ENCODE data around the gene EXOC6B. TPM values are rescaled to one million over a fixed set of nuclear protein-coding genes. Genes with fewer than 3 reads are reported as not detected.

Gene EXOC6B
- total RNA-seq, 1 donor from 2014 or later = 49.9 TPM

DNA sequence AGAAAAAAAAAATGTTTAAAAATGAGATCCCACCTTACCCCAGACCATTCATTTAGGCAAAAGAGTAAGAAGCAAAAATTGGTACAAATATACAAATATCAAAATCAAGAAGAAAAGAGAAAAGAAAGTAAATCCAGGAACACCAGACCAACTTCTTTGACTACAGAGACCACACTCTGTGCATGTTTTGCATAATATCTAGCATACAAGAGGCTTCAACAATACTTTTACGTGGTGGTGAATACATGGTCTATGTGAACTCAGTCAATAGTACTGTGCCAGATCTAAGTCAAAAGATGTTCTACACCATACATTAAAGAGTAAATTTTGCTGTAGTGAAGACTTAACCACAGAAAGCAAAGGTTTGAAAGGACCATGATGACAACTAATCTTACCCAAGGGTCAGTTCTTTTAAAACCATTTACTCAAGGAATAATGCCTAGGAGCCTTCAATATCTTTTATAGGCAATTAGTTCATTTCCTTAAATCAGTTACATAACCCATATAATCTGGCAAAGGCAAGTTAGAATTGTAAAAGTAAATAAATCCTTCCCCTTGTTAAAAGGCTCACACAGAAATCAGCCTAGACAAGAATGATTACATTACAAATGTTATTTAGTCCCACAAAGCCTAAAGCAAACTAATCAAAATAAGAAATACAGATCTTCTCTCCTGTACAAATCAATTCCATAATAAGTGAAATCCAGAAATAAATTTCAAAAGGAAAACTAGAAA, 115.2 kb downstream of the EXOC6B start:
- intact Hi-C loops (cut with DNase I) = no loop called here
- no peak for DNase-seq (ENCODE audit: low spot score)
- ATAC-seq = no peak

DNA sequence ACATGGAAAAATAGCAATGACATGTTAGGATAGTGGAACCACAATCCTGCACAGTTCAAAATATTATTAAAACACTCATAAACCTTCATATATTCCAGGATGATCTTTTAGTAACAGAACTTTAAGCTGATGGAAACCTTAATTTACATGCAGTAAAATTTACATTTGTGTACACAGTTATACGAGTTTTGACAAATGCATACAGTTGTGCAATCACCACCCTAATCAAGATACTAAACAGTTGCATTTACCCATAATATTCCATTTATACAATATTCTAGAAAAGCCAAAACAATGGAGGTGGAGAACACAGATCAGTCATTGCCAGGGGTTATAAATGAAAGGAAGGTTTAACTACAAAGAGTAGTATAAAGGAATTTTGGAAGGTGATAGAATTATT, 117.6 kb downstream of the EXOC6B start:
- intact Hi-C loops (cut with DNase I) = no loop called here
- DNase-seq (ENCODE audit: low spot score) (no peak), ATAC-seq (no peak)

DNA sequence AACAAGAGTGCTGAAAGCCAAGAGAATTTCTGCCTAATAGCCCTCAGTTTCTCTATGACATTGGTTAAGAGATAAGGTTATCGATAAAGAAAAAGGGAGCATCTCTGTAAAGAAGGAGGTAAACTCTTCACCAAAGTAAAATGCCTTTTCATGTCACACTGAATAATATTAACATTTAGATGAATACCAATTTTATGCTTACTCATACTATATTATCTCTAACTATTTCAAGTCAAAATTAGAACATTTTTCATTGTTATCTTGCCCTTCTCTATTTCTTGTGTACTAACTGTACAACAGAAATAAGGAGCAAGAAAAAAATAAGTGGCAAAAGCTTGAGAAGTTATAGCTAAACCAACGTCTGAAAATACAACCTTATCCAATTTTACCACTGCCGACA, 127.5 kb downstream of the EXOC6B start:
- intact Hi-C loops (cut with DNase I) = no loop called here
- DNase-seq (ENCODE audit: low spot score) = no peak
- no peak for ATAC-seq

DNA sequence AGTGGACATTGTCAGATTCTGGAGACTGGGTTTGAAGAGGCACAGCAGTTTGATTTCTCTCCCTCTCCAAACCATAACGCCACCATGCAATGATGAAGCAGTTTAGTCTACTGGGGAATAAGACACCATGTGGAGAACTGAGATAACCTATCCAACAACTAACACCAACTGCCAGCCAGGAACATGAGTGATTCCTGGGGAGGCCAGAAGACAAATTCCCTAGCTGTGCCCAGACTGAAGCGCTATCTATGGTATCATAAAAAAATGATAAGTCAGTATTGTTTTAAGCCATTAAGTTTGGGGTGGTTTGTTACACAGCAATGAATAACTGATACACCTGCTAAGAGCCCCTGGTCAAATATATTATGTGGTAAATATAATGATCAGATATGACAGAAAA, 129.3 kb downstream of the EXOC6B start:
- intact Hi-C loops (cut with DNase I) = no loop called here
- DNase-seq (ENCODE audit: low spot score) (no peak), ATAC-seq (no peak)

GRCh38 chr2:72695676-72696075, 130.2 kb downstream of the EXOC6B start:
- intact Hi-C loops (cut with DNase I) = no loop called here
- ATAC-seq (no peak), DNase-seq (ENCODE audit: low spot score) (no peak)

- no peak for ATAC-seq
- DNase-seq (ENCODE audit: low spot score) = no peak
- intact Hi-C loops (cut with DNase I) = no loop called here
Measured at GRCh38 chr2:72694715-72695496, 130.9 kb downstream of the EXOC6B start.

GRCh38 chr2:72689579-72690195, 136.1 kb downstream of the EXOC6B start:
- DNase-seq (ENCODE audit: low spot score) (no peak), ATAC-seq (no peak)
- intact Hi-C loops (cut with DNase I) = no loop called here

GRCh38 chr2:72685638-72686213, 140.1 kb downstream of the EXOC6B start:
- ATAC-seq = no peak
- no peak for DNase-seq (ENCODE audit: low spot score)
- intact Hi-C loops (cut with DNase I) = no loop called here

GRCh38 chr2:72682061-72682460, 143.8 kb downstream of the EXOC6B start:
- no peak for ATAC-seq
- no peak for DNase-seq (ENCODE audit: low spot score)
- intact Hi-C loops (cut with DNase I) = no loop called here

- intact Hi-C loops (cut with DNase I) = no loop called here
- DNase-seq (ENCODE audit: low spot score) = no peak
- no peak for ATAC-seq
Measured at GRCh38 chr2:72681016-72681995, 144.5 kb downstream of the EXOC6B start.

GRCh38 chr2:72678024-72678423, 147.8 kb downstream of the EXOC6B start:
- ATAC-seq = no peak
- intact Hi-C loops (cut with DNase I) = no loop called here
- no peak for DNase-seq (ENCODE audit: low spot score)

DNA sequence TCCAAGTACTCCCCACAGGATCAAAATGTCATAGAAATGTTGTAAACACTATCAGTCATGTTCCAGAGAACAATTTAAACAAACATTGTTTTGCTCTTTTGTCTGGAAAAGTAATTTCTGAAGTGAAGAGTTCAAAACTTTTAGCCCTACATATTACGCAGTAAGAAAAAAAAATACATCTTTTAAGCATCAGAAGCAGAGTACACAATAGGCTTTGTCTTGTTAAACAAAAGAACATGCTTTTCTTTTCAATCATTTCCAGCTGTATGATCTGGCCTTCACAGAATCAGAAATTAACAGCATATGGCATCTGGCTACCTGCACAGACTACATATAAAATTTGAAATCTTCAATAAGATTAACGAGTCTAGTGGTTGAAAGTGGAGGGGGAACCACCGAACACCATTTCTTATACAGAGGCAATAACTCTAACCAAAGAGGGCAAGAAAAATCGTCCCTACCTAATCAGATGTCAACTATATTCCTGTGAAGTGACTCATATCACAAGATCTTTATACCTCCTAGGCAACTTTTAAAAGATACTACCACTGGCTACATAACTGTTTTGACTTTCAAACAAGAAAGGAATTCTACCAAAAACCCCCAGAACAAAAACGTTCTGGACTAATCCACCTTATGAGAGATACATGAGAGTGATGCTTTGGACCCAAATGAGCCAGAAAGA, 149.3 kb downstream of the EXOC6B start:
- intact Hi-C loops (cut with DNase I) = no loop called here
- DNase-seq (ENCODE audit: low spot score) (no peak), ATAC-seq (no peak)

DNA sequence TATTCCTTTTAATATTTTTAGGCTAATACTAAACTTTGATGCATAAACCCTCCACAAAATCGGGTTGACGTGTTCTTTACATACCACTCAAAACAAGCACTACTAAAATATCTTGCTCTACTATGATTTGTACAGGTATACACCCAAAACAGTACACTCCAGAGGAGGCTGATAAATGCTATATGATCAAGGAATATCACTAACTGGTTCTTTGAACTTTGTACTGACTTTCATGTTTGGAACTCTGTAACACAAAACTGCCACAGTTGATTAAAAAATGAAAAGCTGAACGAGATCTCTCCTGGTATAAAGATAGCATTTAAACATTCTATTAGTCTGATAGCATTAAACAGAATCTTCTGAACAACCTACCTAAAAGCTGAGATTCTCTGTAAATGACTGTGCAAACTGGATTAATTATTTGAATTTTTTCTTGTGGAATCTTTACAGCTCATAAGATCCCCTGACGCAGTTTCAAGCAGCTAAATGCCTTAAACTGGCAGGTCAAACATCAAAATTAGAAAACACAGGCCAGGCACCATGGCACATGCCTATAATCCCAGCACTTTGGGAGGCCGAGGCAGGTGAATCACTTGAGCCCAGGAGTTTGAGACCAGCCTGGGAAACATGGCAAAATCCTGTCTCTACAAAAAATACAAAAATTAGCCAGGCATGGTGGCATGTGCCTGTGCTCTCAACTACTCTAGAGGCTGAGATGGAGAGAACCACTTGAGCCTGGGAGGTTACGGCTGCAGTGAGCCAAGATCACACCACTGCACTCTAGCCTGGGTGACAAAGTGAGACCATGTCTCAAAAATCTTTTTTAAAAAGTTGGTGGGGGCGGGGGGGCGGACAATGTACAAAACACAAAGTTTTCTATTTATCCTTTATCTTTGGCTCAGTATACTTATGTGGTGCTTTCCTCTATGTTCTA, 150.6 kb downstream of the EXOC6B start:
- ATAC-seq (no peak), DNase-seq (ENCODE audit: low spot score) (no peak)
- intact Hi-C loops (cut with DNase I) = no loop called here

- ATAC-seq = no peak
- DNase-seq (ENCODE audit: low spot score) = no peak
- intact Hi-C loops (cut with DNase I) = no loop called here
Measured at GRCh38 chr2:72673279-72673678, 152.6 kb downstream of the EXOC6B start.

DNA sequence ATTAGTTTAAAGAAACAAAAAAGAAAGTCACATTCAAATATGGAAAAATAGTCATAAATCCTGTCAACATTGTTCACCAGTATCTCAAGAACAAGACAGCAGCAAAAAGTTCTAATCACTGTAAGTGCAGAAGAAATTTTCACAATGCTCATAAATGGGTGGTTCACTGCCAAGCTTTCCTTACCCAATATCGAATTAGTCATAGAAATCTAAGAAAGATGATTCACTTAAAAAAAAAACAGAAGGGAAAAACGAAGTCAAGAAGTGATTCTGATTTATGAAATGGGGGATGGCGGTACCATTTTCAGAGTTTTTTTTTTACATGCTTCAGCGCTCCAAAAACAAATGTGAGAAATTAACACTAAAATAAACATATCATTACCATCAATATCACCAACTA, 156.7 kb downstream of the EXOC6B start:
- ATAC-seq (no peak), DNase-seq (ENCODE audit: low spot score) (no peak)
- intact Hi-C loops (cut with DNase I) = no loop called here

GRCh38 chr2:72668647-72669046, 157.2 kb downstream of the EXOC6B start:
- no peak for ATAC-seq
- DNase-seq (ENCODE audit: low spot score) = no peak
- intact Hi-C loops (cut with DNase I) = no loop called here

DNA sequence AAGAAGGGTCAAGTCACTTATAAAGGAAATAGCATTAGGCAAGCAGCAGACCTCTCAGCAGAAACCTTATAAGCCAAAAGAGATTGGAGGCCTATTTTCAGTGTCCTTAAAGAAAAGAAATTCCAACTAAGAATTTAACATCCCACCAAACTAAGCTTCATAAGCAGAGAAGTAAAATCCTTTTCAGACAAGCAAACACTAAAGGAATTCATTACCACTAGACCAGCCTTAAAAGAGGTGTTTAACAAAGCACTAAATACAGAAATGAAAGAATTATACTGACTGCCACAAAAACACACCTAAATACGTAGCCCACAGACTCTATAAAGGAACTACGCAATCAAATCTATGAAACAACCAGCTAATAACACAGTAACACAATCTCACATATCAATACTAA, 160.4 kb downstream of the EXOC6B start:
- ATAC-seq = no peak
- intact Hi-C loops (cut with DNase I) = no loop called here
- no peak for DNase-seq (ENCODE audit: low spot score)
